Neuron (in vitro differentiated cells): ENCODE results near the gene ZNF697.

Experiments used
- H2AFZ ChIP-seq: one replicate; pipeline ENCODE4 v1.6.1; 2013; ENCODE audit warnings: low read depth, mild to moderate bottlenecking, inconsistent platforms, low read length, moderate library complexity
- H3K27me3 ChIP-seq: one replicate; pipeline ENCODE4 v1.6.1; 2013; ENCODE audit warnings: low read length; ENCODE audit not compliant: insufficient read depth
- H3K36me3 ChIP-seq: one replicate; pipeline ENCODE4 v1.6.1; 2013; ENCODE audit warnings: low read length; ENCODE audit not compliant: insufficient read depth
- H3K4me1 ChIP-seq: one replicate; pipeline ENCODE4 v1.6.1; 2013; ENCODE audit warnings: low read length; ENCODE audit not compliant: insufficient read depth
- H3K4me3 ChIP-seq: 2 replicates; pipeline ENCODE4 v1.5.1; 2013; ENCODE audit warnings: mild to moderate bottlenecking, low read length, moderate library complexity
- H3K9me3 ChIP-seq: one replicate; pipeline ENCODE4 v1.6.1; 2013; ENCODE audit warnings: low read length

ZNF697 gene

DNA sequence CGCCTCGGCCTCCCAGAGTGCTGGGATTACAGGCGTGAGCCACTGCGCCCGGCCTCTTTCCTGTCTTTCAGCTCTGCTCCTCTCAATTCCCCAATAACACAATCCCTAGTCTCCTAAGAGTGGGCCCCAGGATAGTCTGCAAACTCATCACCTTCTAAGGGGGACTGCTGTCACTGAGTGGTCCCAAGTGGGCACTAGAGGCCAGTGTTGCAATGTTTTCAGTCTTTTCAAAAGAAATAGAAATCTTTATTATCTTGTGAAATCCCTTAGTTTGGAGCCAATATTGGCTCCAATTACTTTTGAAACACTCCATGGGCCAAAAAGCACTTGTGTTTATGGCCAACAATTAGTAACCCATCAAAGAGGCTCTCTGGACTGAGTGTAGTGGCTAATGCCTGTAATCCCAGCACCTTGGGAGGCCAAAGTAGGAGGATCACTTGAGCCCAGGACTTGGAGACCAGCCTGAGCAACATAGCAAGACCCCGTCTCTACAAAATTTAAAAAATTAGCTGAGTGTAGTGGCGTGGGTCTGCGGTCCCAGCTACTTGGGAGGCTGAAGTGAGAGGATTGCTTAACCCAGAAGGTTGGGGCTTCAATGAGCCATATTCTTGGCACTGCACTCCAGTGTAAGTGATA is 28.6 kb upstream of the ZNF697 start:
- no peaks in the 10 kb centered on the region for H3K36me3 ChIP-seq
- H3K4me3 ChIP-seq: no peak overlapping the region
- H2AFZ ChIP-seq: no peak overlapping the region
- H3K27me3 ChIP-seq: no peaks in the 10 kb centered on the region
- H3K9me3 ChIP-seq: no peaks in the 10 kb centered on the region
- peaks cover 18% of the 10 kb centered on the region for H3K4me1 ChIP-seq

DNA sequence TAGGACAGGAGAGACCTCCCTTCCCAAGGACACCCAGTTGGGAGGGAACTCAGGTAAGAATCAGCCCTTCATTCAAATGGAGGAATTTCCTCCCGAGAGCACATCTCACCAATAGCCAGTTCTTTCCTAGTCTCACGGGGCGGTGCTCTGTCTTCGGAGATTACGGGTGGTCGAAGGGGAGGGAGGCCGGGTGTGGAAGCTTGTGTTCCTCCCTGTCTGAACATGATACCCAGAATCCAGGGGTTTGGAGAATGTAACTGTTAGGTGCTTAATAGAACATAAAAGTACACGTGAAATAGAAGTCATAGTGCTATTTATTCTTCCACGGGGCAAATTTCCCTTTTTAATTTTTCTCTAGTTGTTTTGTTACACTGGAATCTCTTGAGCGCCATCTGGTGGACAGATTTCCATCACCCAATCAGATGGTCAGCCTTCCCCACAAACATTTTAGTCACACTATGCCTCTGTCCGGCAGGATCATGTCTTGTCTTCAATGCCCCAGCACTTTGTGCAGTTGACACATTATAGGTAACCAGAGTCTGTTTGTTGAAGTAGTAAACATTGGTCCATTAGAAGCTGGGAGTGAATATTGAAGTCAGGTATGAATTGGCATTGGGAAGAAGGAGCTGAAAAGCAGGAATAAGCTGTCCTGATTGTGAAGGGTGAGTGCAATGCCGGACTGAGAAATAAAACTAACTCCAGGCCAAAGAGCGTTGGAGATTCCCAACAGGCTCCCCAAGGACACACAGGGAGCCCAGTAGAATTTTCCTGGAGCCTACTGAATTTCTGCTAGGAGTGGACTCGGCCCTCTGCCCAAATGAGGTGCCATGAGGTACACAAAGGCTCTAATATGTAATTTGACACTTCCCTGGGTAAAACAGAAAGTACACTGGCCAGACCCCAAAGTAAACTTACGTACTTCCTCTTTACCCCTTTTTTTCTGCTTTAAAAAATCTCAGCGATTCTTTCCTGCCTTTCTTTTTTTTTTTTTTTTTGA is 27.6 kb upstream of the ZNF697 start:
- Histone ChIP-seq H2AFZ (peak overlapping the region; percentile 66), H3K4me1 (peaks cover 18% of the 10 kb centered on the region), H3K36me3 (no peaks in the 10 kb centered on the region), H3K4me3 (peak overlapping the region; percentile 29), H3K27me3 (no peaks in the 10 kb centered on the region), H3K9me3 (no peaks in the 10 kb centered on the region)

DNA sequence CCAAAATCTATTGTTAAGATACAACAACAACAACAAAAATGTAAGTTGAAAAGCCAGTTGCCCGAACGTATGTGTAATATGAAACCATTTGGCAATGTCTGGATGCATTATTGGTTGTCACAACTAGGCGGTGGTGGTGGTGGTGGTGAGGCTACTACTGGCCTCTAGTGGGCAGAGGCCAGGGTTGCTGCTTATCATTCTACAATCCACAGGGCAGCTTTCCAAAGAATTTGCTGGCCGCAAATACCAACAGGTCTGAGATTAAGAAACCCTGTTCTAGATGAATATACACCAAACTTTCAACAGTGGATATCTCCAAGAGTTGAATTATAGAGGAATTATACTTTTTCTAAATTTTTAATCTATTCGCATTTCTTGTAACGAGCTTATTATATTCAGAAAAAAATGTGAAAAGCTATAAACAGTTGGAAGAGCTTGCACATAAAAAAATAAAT is 26.8 kb upstream of the ZNF697 start:
- H3K36me3 ChIP-seq: no peaks in the 10 kb centered on the region
- H3K27me3 ChIP-seq: no peaks in the 10 kb centered on the region
- no peaks in the 10 kb centered on the region for H3K9me3 ChIP-seq
- H3K4me1 ChIP-seq: peaks cover 18% of the 10 kb centered on the region
- no peak overlapping the region for H2AFZ ChIP-seq
- no peak overlapping the region for H3K4me3 ChIP-seq

DNA sequence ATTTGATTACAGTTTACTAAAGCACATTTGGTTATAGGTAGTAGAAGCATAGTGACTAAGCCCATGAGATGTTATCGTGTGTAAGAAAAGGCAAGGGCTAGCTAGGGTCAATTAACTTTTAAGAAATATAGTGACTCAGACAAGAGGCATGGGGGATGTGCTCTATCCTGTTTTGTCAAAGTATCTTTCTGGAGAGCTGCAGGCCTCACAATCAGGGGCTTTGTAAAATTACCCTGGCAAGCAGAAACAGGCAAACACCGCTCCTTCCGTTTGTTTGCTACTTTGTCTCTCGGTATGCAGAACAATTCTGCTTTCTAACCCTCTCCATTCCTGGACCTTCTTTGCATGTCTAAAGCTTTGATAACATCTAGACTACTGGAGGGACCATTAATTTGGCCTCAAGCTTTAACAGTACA is 26.1 kb upstream of the ZNF697 start:
- H3K36me3 ChIP-seq: no peaks in the 10 kb centered on the region
- peak overlapping the region; percentile 2 for H3K4me3 ChIP-seq
- H3K4me1 ChIP-seq: peaks cover 18% of the 10 kb centered on the region
- H3K27me3 ChIP-seq: no peaks in the 10 kb centered on the region
- no peaks in the 10 kb centered on the region for H3K9me3 ChIP-seq
- H2AFZ ChIP-seq: peak overlapping the region; percentile 52

DNA sequence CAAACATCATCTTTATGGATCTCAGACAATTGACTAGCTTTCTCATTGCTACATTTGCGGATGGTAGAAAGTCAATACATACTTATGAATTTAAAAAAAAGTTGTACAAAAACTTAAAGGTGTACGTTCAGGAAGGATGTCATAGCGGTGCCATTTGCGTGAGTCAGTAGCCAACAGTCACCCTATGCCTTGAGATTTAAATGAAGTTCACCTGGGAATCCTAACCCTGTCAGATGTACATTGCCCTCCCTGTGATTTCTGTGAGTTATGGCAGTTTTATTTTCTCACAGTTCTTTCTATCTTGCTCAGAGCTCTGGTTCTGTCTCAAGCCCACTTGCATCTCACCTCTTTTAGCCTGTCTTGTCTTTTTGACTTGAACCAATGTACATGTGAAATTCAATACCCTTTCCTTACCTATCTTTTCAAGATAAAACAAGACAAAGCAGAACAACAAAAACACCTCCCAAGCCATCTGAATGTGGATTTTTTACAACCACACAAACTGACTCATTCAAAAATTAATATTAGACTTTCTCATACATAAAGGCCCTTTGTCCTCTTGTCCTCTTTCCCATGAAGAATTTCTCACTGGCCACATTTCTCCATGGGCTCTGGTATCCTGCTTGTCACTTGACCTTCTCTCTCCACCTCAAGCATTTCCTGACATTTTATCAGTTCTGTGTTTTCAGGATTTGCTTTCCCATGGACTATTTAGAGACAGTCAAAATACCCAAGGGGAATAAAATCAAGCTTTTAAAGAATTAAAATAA is 25.3 kb upstream of the ZNF697 start:
- Histone ChIP-seq H3K4me3 (no peak overlapping the region), H3K4me1 (peaks cover 18% of the 10 kb centered on the region), H2AFZ (no peak overlapping the region), H3K27me3 (no peaks in the 10 kb centered on the region), H3K36me3 (no peaks in the 10 kb centered on the region), H3K9me3 (no peaks in the 10 kb centered on the region)

DNA sequence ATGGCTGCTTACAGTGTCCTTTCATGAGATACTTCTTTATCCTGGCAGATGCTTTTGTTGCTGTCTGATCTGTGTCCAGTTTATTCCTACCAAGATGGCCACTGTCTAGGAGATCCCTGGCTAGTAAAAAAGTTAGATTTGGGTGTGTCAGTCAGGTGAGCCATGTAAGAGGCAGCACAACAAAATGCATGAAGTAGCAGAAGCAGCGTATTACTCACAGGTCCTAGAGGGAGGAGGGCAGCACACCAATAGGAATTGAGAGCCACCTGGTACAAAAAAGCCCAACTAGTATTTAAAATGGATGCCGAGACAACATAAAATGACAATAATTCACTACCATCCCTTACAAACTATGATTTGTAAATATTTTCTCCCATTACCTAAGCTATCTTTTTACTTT is 22.8 kb upstream of the ZNF697 start:
- Histone ChIP-seq H3K36me3 (no peaks in the 10 kb centered on the region), H2AFZ (no peak overlapping the region), H3K27me3 (no peaks in the 10 kb centered on the region), H3K4me3 (no peak overlapping the region), H3K4me1 (peaks cover 18% of the 10 kb centered on the region), H3K9me3 (no peaks in the 10 kb centered on the region)

DNA sequence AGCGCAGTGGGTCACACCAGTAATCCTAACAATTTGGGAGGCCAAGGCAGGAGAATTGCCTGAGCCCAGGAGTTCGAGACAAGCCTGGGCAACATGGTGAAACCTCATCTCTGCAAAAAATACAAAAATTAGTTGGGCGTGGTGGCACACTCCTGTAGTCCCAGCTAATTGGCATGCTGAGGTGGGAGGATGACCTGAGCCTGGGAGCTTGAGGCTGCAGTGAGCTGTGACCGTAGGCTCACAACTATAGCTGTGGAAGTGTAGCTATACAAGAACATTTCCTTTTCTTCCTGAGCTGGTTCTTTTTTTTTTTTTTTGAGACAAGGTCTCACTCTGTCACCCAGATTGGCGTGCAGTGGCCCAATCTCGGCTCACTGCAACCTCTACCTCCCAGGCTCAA is 19.1 kb upstream of the ZNF697 start:
- H3K27me3 ChIP-seq: peaks cover 3% of the 10 kb centered on the region
- H2AFZ ChIP-seq: no peak overlapping the region
- H3K9me3 ChIP-seq: no peaks in the 10 kb centered on the region
- no peaks in the 10 kb centered on the region for H3K36me3 ChIP-seq
- no peaks in the 10 kb centered on the region for H3K4me1 ChIP-seq
- H3K4me3 ChIP-seq: no peak overlapping the region

DNA sequence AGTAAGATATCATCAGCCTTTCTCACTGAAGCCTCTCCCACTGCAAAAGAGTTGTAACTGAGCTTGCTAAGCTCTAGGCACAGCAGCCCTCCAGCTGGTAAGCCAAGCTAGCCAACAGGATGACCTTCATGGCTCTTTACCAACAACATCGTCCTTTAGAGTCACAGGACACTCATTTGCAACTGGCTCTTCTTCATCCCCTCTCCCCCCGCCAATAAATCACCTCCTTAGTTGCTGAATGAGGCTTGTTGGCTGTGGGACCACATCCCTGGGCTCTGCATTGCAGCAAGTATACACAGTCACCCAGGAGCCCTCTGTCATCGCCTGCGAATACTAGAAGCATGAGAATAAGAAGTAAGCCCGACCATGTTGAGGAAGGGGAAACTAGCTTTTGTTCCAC is 16.0 kb upstream of the ZNF697 start:
- Histone ChIP-seq H3K27me3 (peaks cover 3% of the 10 kb centered on the region), H3K9me3 (no peaks in the 10 kb centered on the region), H3K4me3 (no peak overlapping the region), H3K36me3 (no peaks in the 10 kb centered on the region), H3K4me1 (no peaks in the 10 kb centered on the region), H2AFZ (no peak overlapping the region)

DNA sequence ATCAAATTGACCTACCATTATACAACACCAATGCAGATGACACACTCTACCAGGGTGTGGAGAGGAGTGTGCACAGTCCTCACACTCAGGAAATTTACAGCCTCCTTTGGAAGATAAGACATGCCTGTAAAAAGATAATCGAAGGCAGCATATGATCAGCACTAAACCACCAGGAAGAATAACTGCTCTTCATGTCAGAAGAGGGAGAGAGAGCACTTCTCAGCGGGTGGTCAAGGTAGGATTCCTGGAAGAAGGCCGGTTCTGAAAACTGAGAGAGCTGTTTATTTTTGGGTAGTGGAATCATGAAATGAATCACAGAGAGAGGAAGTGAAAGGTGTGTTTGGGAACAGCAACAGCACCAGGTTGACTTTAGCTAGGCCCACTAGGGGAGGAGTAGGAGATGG is 14.0 kb upstream of the ZNF697 start:
- no peak overlapping the region for H3K4me3 ChIP-seq
- peaks cover 3% of the 10 kb centered on the region for H3K27me3 ChIP-seq
- no peaks in the 10 kb centered on the region for H3K36me3 ChIP-seq
- H2AFZ ChIP-seq: no peak overlapping the region
- H3K4me1 ChIP-seq: no peaks in the 10 kb centered on the region
- H3K9me3 ChIP-seq: no peaks in the 10 kb centered on the region

DNA sequence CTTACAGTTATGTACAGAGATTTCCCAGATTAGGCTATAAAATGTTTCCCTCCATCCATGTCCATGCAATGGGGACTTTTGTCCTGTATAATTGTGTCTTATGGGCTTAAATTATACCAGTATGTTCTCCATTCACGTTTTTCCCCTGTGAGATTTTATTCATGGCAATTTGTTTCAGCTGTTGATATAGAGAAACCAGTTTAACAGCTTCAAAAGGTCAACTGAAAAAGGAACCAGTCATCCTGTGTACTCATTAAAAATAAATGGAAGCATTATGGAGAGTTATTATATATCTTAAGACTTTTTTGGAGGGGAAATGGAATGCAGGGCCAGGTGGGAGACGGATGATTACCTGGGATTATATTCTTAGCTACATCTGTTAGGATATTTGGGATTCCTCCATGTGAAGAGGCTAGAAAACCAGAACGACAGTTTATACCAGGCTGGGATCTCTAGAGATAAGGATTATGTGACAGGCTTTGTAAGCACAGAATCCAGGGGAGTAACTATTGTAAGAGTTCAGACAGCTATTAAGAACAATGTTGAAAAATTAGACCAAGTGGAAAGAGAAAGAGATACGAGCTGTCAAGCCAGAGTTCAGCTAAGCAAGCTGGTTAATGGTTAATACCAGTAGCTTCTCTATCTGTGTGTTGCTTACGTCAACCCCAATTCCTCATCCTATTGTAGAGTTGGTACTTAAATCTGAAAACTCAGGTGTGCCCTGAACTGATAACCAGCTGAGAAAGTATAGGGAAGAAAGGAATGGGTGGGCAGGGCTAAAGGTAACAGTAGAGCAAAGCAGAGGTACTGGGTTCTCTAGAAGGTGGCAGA is 12.4 kb upstream of the ZNF697 start:
- Histone ChIP-seq H3K36me3 (no peaks in the 10 kb centered on the region), H3K9me3 (no peaks in the 10 kb centered on the region), H3K4me3 (no peak overlapping the region), H3K27me3 (peaks cover 8% of the 10 kb centered on the region), H3K4me1 (no peaks in the 10 kb centered on the region), H2AFZ (no peak overlapping the region)

DNA sequence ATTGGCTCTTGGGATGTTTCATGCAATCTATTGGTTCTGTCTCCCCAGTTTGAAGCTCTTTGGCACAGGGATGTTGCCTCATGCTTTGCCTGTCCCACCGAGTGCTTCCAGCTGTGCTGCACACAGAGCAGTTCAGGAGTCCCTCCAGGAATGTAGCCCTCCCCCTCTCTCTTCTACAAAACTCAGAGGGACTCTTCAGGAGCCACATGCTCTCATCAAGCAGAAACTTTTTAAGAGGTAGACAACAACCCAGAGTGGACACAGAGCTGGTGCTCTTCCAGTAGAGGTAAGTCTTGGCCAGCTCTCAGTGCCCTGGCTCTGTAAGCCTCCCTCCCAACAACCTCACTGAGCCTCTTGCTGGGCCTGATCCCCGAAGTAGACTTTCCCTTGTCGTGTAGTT is 11.6 kb upstream of the ZNF697 start:
- H3K9me3 ChIP-seq: no peaks in the 10 kb centered on the region

DNA sequence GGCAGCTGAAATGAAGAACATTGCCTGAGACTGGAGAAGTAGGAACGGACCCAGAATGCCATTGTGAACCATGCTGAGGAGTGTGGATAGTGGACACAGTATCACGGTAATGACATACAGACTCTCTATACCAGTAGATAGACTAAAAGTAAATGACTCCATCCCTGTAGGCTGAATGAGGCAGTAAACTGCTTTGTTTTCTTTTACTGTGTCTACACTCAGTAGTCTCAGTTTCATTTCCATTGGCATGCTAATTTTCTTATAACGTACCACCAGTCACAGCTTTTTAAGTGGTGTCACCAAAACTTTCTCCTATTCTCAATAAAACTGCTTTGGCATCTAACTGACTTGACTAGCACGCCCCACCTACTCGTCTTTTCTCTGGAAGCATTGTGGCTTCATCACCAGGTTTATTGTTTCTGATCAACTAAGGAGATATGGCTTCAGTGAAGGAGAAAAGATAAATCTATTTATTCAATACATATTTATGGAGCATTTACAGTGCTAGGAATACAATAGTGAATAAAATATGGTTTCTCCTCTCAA is 8.4 kb upstream of the ZNF697 start:
- H3K4me3 ChIP-seq: no peak overlapping the region
- no peaks in the 10 kb centered on the region for H3K36me3 ChIP-seq
- H2AFZ ChIP-seq: no peak overlapping the region
- H3K9me3 ChIP-seq: no peaks in the 10 kb centered on the region
- H3K4me1 ChIP-seq: no peaks in the 10 kb centered on the region
- H3K27me3 ChIP-seq: peaks cover 16% of the 10 kb centered on the region

More for the DNA sequence above, 11.6 kb upstream of the ZNF697 start:
- Histone ChIP-seq H3K4me3 (no peak overlapping the region), H3K27me3 (peaks cover 11% of the 10 kb centered on the region), H3K36me3 (no peaks in the 10 kb centered on the region), H3K4me1 (no peaks in the 10 kb centered on the region), H2AFZ (no peak overlapping the region)
